Sigmoid colon (tissue), 3 donors: Measurements from ENCODE around the gene ZNF845.

ENCODE experiments used
- CTCF ChIP-seq, 4 experiments: fragments of 450-650 bp in 3 of 4; fragments of 200-600 bp in 1 of 4; IDR thresholded peaks; one replicate each; pipeline ENCODE4 v1.5.1; 2016 to 2019; ENCODE audit warnings: antibody characterized with exemption in 4 of 4, mild to moderate bottlenecking in 3 of 4, moderate library complexity in 2 of 4
- POLR2A ChIP-seq, 2 donors: fragments of 450-650 bp; IDR thresholded peaks; one replicate each; pipeline ENCODE4 v1.6.1; 2016; ENCODE audit warnings: antibody characterized with exemption in 2 of 2, mild to moderate bottlenecking in 2 of 2, moderate library complexity in 2 of 2

GRCh38 chr19:53328967-53329366 lies 4.6 kb upstream of the ZNF845 start:
- TF ChIP-seq CTCF (IDR thresholded peaks at IDR 0.05) = no peak
- no peak for TF ChIP-seq POLR2A (IDR thresholded peaks at IDR 0.05)
